GM23338 (cell line): Measurements from ENCODE around the gene UBAP2.

Source experiments
- EZH2 ChIP-seq: fragments of 200-600 bp; sonication (generic); IDR thresholded peaks from one replicate; pipeline ENCODE4 v1.8.0; 2017; ENCODE audit warnings: antibody characterized with exemption, mild to moderate bottlenecking, low read depth; ENCODE audit not compliant: unreplicated experiment
- EZH2phosphoT487 ChIP-seq: fragments of 200-600 bp; sonication (generic); IDR thresholded peaks from one replicate; pipeline ENCODE4 v1.8.1; 2018; ENCODE audit warnings: antibody characterized with exemption; ENCODE audit not compliant: unreplicated experiment
- NANOG ChIP-seq: IDR thresholded peaks from 2 replicates; pipeline ENCODE4 v1.6.1; 2016; ENCODE audit warnings: antibody characterized with exemption, borderline replicate concordance
- ZNF331 ChIP-seq: fragments of 250-450 bp; sonication (Bioruptor Pico); IDR thresholded peaks from 2 replicates; pipeline ENCODE4 v1.5.0; 2020; ENCODE audit warnings: low read depth, mild to moderate bottlenecking, moderate library complexity
- TF ChIP-seq, protein P1 (sequence below), 2 experiments: fragments of 200-600 bp in 1 of 2; sonication (generic) in 1 of 2; conservative IDR thresholded peaks; 2 replicates each; pipeline versions ENCODE4 v1.5.1 to v1.6.1; 2016 to 2017; ENCODE audit warnings: antibody characterized with exemption in 2 of 2, low read depth in 2 of 2, mild to moderate bottlenecking in 2 of 2, moderate library complexity in 1 of 2

DNA sequence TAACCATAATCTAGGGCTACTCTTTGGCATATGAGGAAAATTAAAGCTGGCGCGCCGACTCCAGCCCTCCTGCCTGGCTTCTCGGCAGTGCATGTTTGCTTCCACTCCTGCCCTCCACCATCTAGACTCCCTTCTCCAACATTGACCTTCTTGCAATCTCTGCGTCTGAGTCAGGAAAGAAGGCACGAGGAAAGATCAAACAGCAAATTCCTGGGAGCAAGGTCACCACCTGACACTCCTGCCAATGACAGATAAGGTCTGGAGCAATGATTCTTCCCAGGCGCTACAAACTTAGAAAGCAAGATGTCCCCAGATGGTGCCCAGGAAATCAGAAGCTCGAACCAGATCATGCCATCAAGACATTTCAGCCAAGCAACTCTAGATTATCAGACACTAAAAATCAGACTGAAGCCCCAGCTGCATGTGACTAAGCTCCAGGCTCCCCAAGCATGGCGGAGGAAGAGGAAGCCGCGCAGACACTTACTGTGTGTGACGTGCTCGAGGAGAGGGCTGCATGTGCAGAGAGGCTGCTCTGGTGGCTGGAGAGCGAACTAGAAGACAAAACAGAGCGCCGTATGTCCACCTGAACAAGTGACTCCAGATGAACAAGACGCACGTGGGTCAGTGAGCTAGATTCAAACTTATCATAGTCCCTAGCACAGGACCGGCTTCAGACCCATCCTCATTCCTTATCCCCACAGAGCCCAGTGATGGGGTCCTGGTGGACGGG, 116.4 kb downstream of the UBAP2 start:
- TF ChIP-seq, protein P1, sequence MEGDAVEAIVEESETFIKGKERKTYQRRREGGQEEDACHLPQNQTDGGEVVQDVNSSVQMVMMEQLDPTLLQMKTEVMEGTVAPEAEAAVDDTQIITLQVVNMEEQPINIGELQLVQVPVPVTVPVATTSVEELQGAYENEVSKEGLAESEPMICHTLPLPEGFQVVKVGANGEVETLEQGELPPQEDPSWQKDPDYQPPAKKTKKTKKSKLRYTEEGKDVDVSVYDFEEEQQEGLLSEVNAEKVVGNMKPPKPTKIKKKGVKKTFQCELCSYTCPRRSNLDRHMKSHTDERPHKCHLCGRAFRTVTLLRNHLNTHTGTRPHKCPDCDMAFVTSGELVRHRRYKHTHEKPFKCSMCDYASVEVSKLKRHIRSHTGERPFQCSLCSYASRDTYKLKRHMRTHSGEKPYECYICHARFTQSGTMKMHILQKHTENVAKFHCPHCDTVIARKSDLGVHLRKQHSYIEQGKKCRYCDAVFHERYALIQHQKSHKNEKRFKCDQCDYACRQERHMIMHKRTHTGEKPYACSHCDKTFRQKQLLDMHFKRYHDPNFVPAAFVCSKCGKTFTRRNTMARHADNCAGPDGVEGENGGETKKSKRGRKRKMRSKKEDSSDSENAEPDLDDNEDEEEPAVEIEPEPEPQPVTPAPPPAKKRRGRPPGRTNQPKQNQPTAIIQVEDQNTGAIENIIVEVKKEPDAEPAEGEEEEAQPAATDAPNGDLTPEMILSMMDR (conservative IDR thresholded peaks at IDR 0.05; ENCODE audit: low read depth in 2 of 2), result no peak
- no peak for TF ChIP-seq EZH2phosphoT487
- no peak for TF ChIP-seq ZNF331
- no peak for TF ChIP-seq NANOG
- no peak for TF ChIP-seq EZH2
